HG03196 (cell line): ENCODE data around the gene TBCD.

Source experiments
- ATAC-seq: cut with Tn5 transposase; IDR thresholded peaks from one replicate; pipeline ENCODE4 v1.9.1; 2021; ENCODE audit not compliant: unreplicated experiment

Gene TBCD

GRCh38 chr17:82751571-82752370 lies at the start of gene TBCD:
Gene TBCD (plus strand): TSS chr17:82752065. CDS start chr17:82752194, 129 bp downstream.
- peak; percentile 75 for ATAC-seq

- no peak for ATAC-seq
These were observed 49.5 kb upstream of the TBCD start for GRCh38 chr17:82702231-82702927.

GRCh38 chr17:82703036-82703745 lies 48.7 kb upstream of the TBCD start:
- ATAC-seq = no peak

GRCh38 chr17:82703935-82704865 lies 47.7 kb upstream of the TBCD start:
- no peak for ATAC-seq

- no peak for ATAC-seq
These were observed 47.0 kb upstream of the TBCD start for GRCh38 chr17:82704886-82705285.

- ATAC-seq = no peak
These were observed 46.1 kb upstream of the TBCD start for GRCh38 chr17:82705756-82706155.

- no peak for ATAC-seq
These were observed 42.7 kb upstream of the TBCD start for GRCh38 chr17:82709024-82709675.

- no peak for ATAC-seq
These were observed 42.0 kb upstream of the TBCD start for GRCh38 chr17:82709676-82710498.

GRCh38 chr17:82710499-82711232 lies 41.2 kb upstream of the TBCD start:
- ATAC-seq = no peak

- ATAC-seq = no peak
These were observed 38.7 kb upstream of the TBCD start for GRCh38 chr17:82713071-82713723.

GRCh38 chr17:82716203-82717010 lies 35.5 kb upstream of the TBCD start, which contains the start of gene FN3KRP:
Gene FN3KRP (plus strand): TSS chr17:82716706. CDS start chr17:82716756, 50 bp downstream.
- ATAC-seq = peak; percentile 68

- ATAC-seq = no peak
These were observed 32.7 kb upstream of the TBCD start for GRCh38 chr17:82718986-82719685.

- no peak for ATAC-seq
These were observed 31.7 kb upstream of the TBCD start for GRCh38 chr17:82720204-82720603.

GRCh38 chr17:82722341-82723013 lies 29.4 kb upstream of the TBCD start:
- no peak for ATAC-seq

- no peak for ATAC-seq
These were observed 28.6 kb upstream of the TBCD start for GRCh38 chr17:82723169-82723807.
